Activated B cell treated with CpG ODN at 0.5 μM for 24 hours (primary cell): Measurements from ENCODE around the gene C5orf47. TPM values are rescaled to one million over a fixed set of nuclear protein-coding genes. Genes with fewer than 3 reads are reported as not detected.

Experiments
- ATAC-seq: fragments of 200-7000 bp; cut with Tn5 transposase; one replicate; pipeline ENCODE4 v1.10.0; 2021; ENCODE audit warnings: low read depth, mild to moderate bottlenecking, moderate library complexity
- CTCF ChIA-PET: fragments of 350-600 bp; sonication (Branson Sonifier 250); formaldehyde crosslinking; loops from one replicate; lab custom pipeline; 2021; ENCODE audit warnings: antibody characterized with exemption; lab: Charles Lee
- POLR2A ChIA-PET: fragments of 350-600 bp; sonication (Branson Sonifier 250); formaldehyde crosslinking; loops from one replicate; lab custom pipeline; 2021; ENCODE audit warnings: antibody characterized with exemption; lab: Charles Lee
- DNase-seq: peaks from one replicate; pipeline ENCODE4 v3.0.0; 2022
- H3K27ac Mint-ChIP-seq: one replicate; pipeline ENCODE4 v1.8.0; 2020; ENCODE audit warnings: mixed read lengths
- H3K27me3 Mint-ChIP-seq: one replicate; pipeline ENCODE4 v1.8.0; 2021; ENCODE audit warnings: mixed read lengths
- H3K36me3 Mint-ChIP-seq: one replicate; pipeline ENCODE4 v1.8.0; 2021; ENCODE audit warnings: low read depth, mixed read lengths
- H3K4me1 Mint-ChIP-seq: one replicate; pipeline ENCODE4 v1.8.0; 2021; ENCODE audit warnings: mixed read lengths
- H3K4me3 Mint-ChIP-seq: one replicate; pipeline ENCODE4 v1.8.0; 2020; ENCODE audit warnings: mild to moderate bottlenecking, mixed read lengths
- H3K9me3 Mint-ChIP-seq: one replicate; pipeline ENCODE4 v1.8.0; 2020; ENCODE audit warnings: mixed read lengths
- CTCF ChIP-seq: fragments of 200-600 bp; IDR thresholded peaks from one replicate; pipeline ENCODE4 v1.8.0; 2022; ENCODE audit warnings: antibody characterized with exemption, mild to moderate bottlenecking
- intact Hi-C: fragments of 100-400 bp; cut with micrococcal nuclease; formaldehyde crosslinking; loops from one replicate; pipeline ENCODE4 v1.15.1; 2024
- total RNA-seq: library from RNA; stranded (reverse); gene quantifications from 2 replicates; pipeline ENCODE4 v1.2.3, GENCODE V29; 2022

The C5orf47 gene
- total RNA-seq, 1 donor from 2014 or later: not detected

- no peak overlapping the region for H3K4me3 Mint-ChIP-seq
- TF ChIP-seq CTCF: no peak
- no peaks in the 10 kb centered on the region for H3K4me1 Mint-ChIP-seq
- ChIA-PET CTCF (no interaction called here), POLR2A (no interaction called here)
- H3K9me3 Mint-ChIP-seq: no peaks in the 10 kb centered on the region
- ATAC-seq (no peak), DNase-seq (no peak)
- no peak overlapping the region for H3K27ac Mint-ChIP-seq
- intact Hi-C loops: no loop called here
- peaks cover 3% of the 10 kb centered on the region for H3K27me3 Mint-ChIP-seq
- H3K36me3 Mint-ChIP-seq: no peaks in the 10 kb centered on the region
These were observed 63.7 kb downstream of the C5orf47 start for GRCh38 chr5:174052636-174053035.

DNA sequence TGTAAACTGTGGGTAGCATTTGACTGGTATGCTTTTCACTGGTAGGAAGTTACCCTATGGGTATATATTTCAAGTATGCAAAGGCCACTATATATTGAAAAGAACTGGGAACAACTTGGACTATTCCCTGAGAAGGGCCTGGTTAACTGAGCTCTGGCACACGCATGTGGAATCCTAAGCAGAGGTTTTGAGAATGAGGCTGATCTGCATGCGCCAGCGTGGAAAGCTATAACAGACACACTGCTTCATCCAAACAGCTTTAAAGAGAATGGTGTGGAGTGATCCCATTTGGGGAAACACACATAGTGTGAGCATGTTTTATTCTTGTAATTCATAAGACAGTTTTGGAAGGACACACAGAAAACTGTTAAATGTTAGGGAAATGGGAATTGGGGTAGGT is 64.9 kb downstream of the C5orf47 start:
- Mint-ChIP-seq H3K27me3 (peaks cover 6% of the 10 kb centered on the region), H3K4me1 (no peaks in the 10 kb centered on the region), H3K4me3 (no peak overlapping the region), H3K36me3 (no peaks in the 10 kb centered on the region), H3K9me3 (no peaks in the 10 kb centered on the region), H3K27ac (no peak overlapping the region)
- intact Hi-C loops: no loop called here
- ChIA-PET CTCF (no interaction called here), POLR2A (no interaction called here)
- DNase-seq (no peak), ATAC-seq (no peak)
- TF ChIP-seq CTCF: no peak

Other genes with a start within 250 kb of the C5orf47 start
- gene CPEB4, start 100.8 kb upstream of the C5orf47 start, total RNA-seq: 26.9 and 30.0 TPM in 2 replicates
- not detected in 2 replicates for gene NSG2, start 56.5 kb downstream of the C5orf47 start, total RNA-seq